Hematopoietic multipotent progenitor cell treated with erythropoietin and hydrocortisone succinate and interleukin-3 and kit ligand, for 4 days (in vitro differentiated cells): Measurements from ENCODE around the gene METTL23.
"Not testable (repeated sequence)": the region's sequence is repeated elsewhere in the genome, so short reads cannot be mapped to it uniquely, and the experiment has no call there.

Experiments used
- DNase-seq: peaks from one replicate; pipeline ENCODE4 v3.0.0-alpha.2; 2015

The METTL23 gene

GRCh38 chr17:76714336-76714735 lies 12.3 kb upstream of the METTL23 start:
- no peak for DNase-seq

GRCh38 chr17:76714822-76715495 lies 11.7 kb upstream of the METTL23 start:
- peak; percentile 83 for DNase-seq

- DNase-seq, result no peak
Observed at GRCh38 chr17:76715496-76715830, 11.2 kb upstream of the METTL23 start.

- peak; percentile 92 for DNase-seq
Observed at GRCh38 chr17:76716146-76716838, 10.3 kb upstream of the METTL23 start.

- DNase-seq, result no peak
Observed at GRCh38 chr17:76716839-76717215, 9.8 kb upstream of the METTL23 start.

- no peak for DNase-seq
Observed at GRCh38 chr17:76718516-76718915, 8.1 kb upstream of the METTL23 start.

- no peak for DNase-seq
Observed at GRCh38 chr17:76720211-76720610, 6.4 kb upstream of the METTL23 start.

GRCh38 chr17:76720941-76721340 lies 5.7 kb upstream of the METTL23 start:
- no peak for DNase-seq

GRCh38 chr17:76721463-76721862 lies 5.2 kb upstream of the METTL23 start:
- DNase-seq, result no peak

GRCh38 chr17:76722279-76722678 lies 4.4 kb upstream of the METTL23 start:
- DNase-seq, result no peak

- not testable (repeated sequence) for DNase-seq
Observed at GRCh38 chr17:76722977-76723376, 3.7 kb upstream of the METTL23 start.

- DNase-seq, result no peak
Observed at GRCh38 chr17:76723812-76724211, 2.8 kb upstream of the METTL23 start.

- DNase-seq, result peak; percentile 90
Observed at GRCh38 chr17:76725580-76726230, 934 bp upstream of the METTL23 start.

- peak; percentile 98 for DNase-seq
Observed at GRCh38 chr17:76726231-76726775, 336 bp upstream of the METTL23 start, which contains the start of gene JMJD6. TSS of gene JMJD6 (minus strand) at chr17:76726606. CDS start at chr17:76726475, 131 bp downstream.

- peak; percentile 49 for DNase-seq
Observed at GRCh38 chr17:76727745-76728456, 1.3 kb downstream of the METTL23 start.

- DNase-seq, result peak; percentile 13
Observed at GRCh38 chr17:76731800-76732733, 5.4 kb downstream of the METTL23 start.

- peak; percentile 22 for DNase-seq
Observed at GRCh38 chr17:76732734-76733617, 6.3 kb downstream of the METTL23 start.

- DNase-seq, result no peak
Observed at GRCh38 chr17:76733618-76733957, 6.9 kb downstream of the METTL23 start.

GRCh38 chr17:76734080-76734840 lies 7.6 kb downstream of the METTL23 start:
- peak; percentile 72 for DNase-seq

- DNase-seq, result peak; percentile 69
Observed at GRCh38 chr17:76735006-76735405, 8.4 kb downstream of the METTL23 start.
